ENCODE results near the gene RGMB.

RGMB gene

GRCh38 chr5:98786191-98786853 is 12.9 kb downstream of the RGMB start:
- TF ChIP-seq POLR2A (IDR thresholded peaks at IDR 0.05; ENCODE audit: low read depth, low read length): no peak
- DNase-seq (ENCODE audit: insufficient read length, low spot score): no peak
- FAIRE-seq: no peak

- DNase-seq (ENCODE audit: insufficient read length, low spot score) (no peak), FAIRE-seq (no peak)
- TF ChIP-seq POLR2A (IDR thresholded peaks at IDR 0.05; ENCODE audit: low read depth, low read length): no peak
Measured at GRCh38 chr5:98787131-98787719, 13.8 kb downstream of the RGMB start.

GRCh38 chr5:98789029-98789428 is 15.6 kb downstream of the RGMB start:
- FAIRE-seq: no peak
- no peak for TF ChIP-seq POLR2A (IDR thresholded peaks at IDR 0.05; ENCODE audit: low read depth, low read length)
- DNase-seq (ENCODE audit: insufficient read length, low spot score): no peak

- FAIRE-seq: no peak
- TF ChIP-seq POLR2A (IDR thresholded peaks at IDR 0.05; ENCODE audit: low read depth, low read length): no peak
- no peak for DNase-seq (ENCODE audit: insufficient read length, low spot score)
Measured at GRCh38 chr5:98791001-98791519, 17.6 kb downstream of the RGMB start.

GRCh38 chr5:98791898-98792580 is 18.6 kb downstream of the RGMB start:
- TF ChIP-seq POLR2A (IDR thresholded peaks at IDR 0.05; ENCODE audit: low read depth, low read length): no peak
- FAIRE-seq (no peak), DNase-seq (ENCODE audit: insufficient read length, low spot score) (no peak)

- DNase-seq (ENCODE audit: insufficient read length, low spot score) (no peak), FAIRE-seq (no peak)
- TF ChIP-seq POLR2A (IDR thresholded peaks at IDR 0.05; ENCODE audit: low read depth, low read length): no peak
Measured at GRCh38 chr5:98793223-98793622, 19.8 kb downstream of the RGMB start.

GRCh38 chr5:98794001-98794400 is 20.5 kb downstream of the RGMB start:
- FAIRE-seq (no peak), DNase-seq (ENCODE audit: insufficient read length, low spot score) (no peak)
- TF ChIP-seq POLR2A (IDR thresholded peaks at IDR 0.05; ENCODE audit: low read depth, low read length): no peak

GRCh38 chr5:98794414-98795080 is 21.1 kb downstream of the RGMB start:
- no peak for FAIRE-seq
- no peak for TF ChIP-seq POLR2A (IDR thresholded peaks at IDR 0.05; ENCODE audit: low read depth, low read length)
- DNase-seq (ENCODE audit: insufficient read length, low spot score): no peak

- no peak for TF ChIP-seq POLR2A (IDR thresholded peaks at IDR 0.05; ENCODE audit: low read depth, low read length)
- DNase-seq (ENCODE audit: insufficient read length, low spot score) (no peak), FAIRE-seq (no peak)
Measured at GRCh38 chr5:98795243-98795642, 21.8 kb downstream of the RGMB start.

GRCh38 chr5:98796197-98796972 is 22.9 kb downstream of the RGMB start:
- TF ChIP-seq POLR2A (IDR thresholded peaks at IDR 0.05; ENCODE audit: low read depth, low read length): no peak
- no peak for DNase-seq (ENCODE audit: insufficient read length, low spot score)
- FAIRE-seq: no peak

- FAIRE-seq (no peak), DNase-seq (ENCODE audit: insufficient read length, low spot score) (no peak)
- TF ChIP-seq POLR2A (IDR thresholded peaks at IDR 0.05; ENCODE audit: low read depth, low read length): no peak
Measured at GRCh38 chr5:98798371-98798770, 24.9 kb downstream of the RGMB start.

GRCh38 chr5:98798847-98799246 is 25.4 kb downstream of the RGMB start:
- FAIRE-seq (no peak), DNase-seq (ENCODE audit: insufficient read length, low spot score) (no peak)
- TF ChIP-seq POLR2A (IDR thresholded peaks at IDR 0.05; ENCODE audit: low read depth, low read length): no peak

- no peak for FAIRE-seq
- no peak for TF ChIP-seq POLR2A (IDR thresholded peaks at IDR 0.05; ENCODE audit: low read depth, low read length)
- no peak for DNase-seq (ENCODE audit: insufficient read length, low spot score)
Measured at GRCh38 chr5:98804066-98804465, 30.6 kb downstream of the RGMB start.

All from H54 (cell line).